ENCODE results near the gene PSAT1.

PSAT1 gene

GRCh38 chr9:78370991-78371390 lies 74.1 kb downstream of the PSAT1 start:
- no peak for DNase-seq

DNA sequence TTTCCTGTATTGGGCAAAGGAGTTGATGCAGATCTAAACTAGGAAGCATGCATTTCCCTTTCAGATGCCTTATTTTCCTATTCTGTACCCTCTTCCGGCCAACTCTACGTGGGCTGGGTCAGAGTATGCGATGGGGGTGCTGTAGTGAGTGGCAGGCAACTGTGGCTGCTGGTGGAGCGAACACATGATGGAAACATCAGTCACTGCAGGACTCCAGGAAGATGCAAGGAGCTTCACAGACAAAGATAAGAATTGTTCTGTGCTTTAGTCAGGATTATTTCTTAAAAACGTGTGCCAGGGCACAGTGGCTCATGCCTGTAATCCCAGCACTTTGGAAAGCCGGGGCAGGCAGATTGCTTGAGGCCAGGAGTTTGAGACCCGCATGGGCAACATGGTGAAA lies 75.1 kb downstream of the PSAT1 start:
- DNase-seq, result no peak
